GM18511 (cell line): ENCODE data around the gene IQSEC1.

Experiments
- ATAC-seq: cut with Tn5 transposase; IDR thresholded peaks from one replicate; pipeline ENCODE4 v1.9.1; 2021; ENCODE audit warnings: mild to moderate bottlenecking, moderate library complexity; ENCODE audit not compliant: unreplicated experiment

Gene IQSEC1

GRCh38 chr3:13052191-13052820, 20.9 kb downstream of the IQSEC1 start:
- no peak for ATAC-seq

DNA sequence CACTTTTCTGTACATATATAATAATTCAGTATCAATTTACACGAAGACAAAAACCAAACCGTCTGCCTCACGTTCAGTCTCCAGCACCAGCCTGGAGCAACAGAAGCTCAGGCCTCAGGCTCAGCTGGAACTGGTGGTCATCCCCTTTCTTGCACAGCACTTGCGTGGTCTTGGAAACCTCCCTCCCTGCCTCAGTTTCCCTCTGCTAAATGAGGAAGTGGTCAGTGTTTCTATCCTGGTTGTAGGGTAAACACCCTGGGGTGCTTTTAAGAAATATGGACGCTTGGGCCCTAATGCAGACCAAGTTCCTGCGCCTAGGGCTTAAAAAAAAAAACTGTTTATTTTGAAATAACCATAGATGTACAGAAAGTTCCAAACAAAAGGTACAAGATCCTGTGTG, 21.6 kb downstream of the IQSEC1 start:
- ATAC-seq, result no peak

DNA sequence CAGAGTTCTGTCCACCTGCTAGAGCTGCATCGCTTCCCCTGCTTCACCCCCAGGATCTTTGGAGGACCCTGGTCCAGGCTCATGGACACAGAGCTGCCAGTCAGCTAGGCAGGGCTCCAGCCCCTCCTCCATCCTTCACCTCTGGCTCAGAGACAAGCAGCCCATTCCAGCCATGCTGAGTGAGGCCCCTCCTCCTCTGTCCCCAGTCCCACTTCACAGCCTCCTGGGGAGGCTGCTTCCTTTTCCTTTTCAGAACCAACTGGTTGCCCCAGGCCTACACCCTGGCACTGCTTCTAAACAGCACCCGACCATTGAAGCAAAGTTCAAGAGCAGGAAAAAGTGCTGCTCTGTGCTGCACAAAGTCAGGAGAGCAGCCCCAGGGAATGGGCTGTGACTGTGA, 22.2 kb downstream of the IQSEC1 start:
- no peak for ATAC-seq

GRCh38 chr3:13050446-13050845, 22.8 kb downstream of the IQSEC1 start:
- ATAC-seq, result no peak

GRCh38 chr3:13049400-13049799, 23.8 kb downstream of the IQSEC1 start:
- no peak for ATAC-seq

DNA sequence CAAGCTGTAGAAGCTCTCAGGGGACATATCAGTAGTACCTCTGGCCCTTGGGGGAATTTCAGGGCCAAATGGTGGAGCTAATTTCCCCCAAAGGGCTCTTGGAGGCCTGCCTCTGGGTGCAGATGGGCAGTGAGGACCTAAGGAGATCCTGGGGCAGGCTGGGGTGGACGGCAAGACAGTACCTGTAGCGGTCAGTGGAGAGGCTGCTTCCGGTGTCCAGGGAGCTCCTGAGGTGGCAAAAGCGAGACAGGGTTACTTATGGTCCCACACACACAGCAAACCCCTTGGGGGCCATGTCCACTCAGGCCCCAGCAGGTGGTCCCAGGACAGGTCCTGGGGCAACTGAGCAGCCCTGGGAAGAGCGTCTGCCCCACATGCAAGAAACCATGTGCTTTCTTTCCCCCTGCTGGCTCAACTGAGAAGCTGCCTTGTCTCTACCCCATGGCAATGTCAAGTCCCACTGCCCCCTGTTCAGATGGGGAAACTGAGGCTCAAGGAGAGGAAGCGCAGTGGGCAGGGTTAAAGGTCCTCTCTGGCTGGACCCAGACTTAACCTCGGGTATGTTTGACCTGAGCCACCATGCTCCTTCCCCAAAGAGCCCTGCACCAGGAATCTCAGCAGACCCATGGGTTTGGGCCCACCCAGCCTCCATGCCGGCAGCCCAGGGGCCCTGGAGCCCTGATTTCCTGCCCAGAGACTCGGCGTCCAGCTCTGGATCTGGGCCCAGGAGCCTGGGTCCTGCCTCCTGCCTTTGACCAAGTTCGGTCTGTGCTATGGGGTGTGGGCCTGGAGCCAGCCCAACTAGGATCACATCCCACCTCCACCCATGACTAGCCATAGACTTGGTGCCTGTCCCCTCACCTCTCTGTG, 25.7 kb downstream of the IQSEC1 start:
- ATAC-seq, result no peak

DNA sequence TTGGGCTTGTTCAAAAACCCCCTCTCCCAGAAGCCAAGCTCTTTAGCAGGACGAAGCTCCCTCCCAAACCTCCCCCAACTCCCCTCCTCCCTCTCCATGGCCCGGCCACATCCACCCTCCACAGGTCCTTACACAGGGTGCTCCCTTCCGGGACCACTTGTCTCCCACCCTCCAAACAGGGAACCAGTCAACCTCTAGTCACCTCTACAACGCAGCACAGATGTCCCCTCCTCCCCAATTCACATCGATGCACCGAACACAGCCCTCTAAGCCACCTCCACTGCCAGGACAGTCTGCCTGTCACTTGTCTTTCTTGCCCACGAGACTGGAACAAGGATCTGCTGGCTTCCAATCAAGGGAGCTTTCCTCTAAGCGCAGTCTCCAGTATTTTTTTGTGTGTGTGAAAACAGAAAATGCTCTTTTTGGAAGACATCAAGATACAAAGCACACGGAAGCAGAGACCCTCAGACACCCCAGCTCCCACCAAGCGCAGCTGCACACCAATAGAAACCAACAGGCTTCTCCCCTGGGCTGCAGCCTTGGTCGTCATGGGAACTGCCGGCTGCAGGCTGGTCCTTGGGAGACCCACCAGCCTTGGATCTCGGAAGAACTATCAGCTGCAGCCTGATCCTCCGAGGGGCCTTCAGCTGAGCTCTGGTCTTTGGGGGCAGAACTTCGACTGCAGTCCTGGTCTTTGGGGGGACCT, 26.5 kb downstream of the IQSEC1 start:
- ATAC-seq, result peak; percentile 37

- ATAC-seq, result peak; percentile 89
Observed at GRCh38 chr3:13045904-13046568, 27.2 kb downstream of the IQSEC1 start.

GRCh38 chr3:13045241-13045903, 27.9 kb downstream of the IQSEC1 start:
- peak; percentile 9 for ATAC-seq

DNA sequence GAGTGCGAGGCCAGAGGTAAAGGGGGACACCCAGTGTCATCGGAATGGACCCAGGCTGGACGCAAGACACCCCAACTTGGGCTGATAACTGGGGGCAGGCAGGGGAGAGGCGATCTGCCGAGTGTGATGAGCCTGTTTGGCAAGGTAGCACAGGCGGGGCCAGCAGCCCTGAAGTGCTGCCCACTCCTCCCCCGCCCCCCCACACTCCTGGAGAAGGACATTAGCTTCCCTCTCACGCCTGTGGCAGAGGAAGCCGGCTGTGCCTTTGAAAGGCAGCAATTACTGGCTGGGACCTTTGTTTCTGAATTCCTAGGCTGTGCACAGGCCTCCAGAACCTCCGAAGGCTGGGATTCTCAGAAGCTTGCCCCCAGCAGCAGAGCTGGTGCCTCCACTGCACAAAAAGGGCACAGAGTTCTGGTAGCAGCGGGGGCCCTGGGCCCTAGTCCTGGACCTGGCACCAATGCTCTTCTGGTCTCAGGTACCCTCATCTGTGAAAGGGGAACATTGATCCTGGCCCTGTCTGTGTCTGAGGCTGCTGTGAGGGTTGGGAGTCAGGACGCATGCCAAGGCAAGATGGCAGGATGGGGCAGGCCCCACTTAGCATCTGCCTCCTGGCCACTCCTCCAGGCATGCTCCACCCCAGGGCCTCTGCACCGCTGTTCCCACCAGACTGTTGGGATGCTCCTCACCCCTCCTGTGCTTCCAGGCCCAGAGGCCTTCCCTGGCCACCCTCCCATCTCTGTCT, 28.6 kb downstream of the IQSEC1 start:
- no peak for ATAC-seq

DNA sequence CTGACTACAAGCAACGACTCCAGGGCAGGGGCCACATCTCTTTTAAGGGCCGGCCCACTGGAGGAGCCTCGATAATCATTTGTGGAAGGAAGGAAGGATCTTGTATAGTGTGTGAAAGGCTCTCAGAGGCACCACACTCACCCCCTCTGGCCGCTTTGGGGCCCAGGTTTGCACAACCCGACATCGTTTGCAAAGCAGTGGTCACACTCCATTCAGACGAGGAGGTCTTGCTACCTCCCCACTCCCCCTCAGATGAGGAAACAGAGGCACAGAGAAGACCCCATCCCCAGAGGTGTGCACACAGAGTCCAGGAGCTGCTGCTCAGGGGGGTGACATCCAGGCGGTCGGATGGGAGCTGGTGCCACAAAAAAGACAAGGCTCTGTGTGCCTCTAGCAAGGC, 29.6 kb downstream of the IQSEC1 start:
- no peak for ATAC-seq

- ATAC-seq, result no peak
Observed at GRCh38 chr3:13042715-13043271, 30.4 kb downstream of the IQSEC1 start.

DNA sequence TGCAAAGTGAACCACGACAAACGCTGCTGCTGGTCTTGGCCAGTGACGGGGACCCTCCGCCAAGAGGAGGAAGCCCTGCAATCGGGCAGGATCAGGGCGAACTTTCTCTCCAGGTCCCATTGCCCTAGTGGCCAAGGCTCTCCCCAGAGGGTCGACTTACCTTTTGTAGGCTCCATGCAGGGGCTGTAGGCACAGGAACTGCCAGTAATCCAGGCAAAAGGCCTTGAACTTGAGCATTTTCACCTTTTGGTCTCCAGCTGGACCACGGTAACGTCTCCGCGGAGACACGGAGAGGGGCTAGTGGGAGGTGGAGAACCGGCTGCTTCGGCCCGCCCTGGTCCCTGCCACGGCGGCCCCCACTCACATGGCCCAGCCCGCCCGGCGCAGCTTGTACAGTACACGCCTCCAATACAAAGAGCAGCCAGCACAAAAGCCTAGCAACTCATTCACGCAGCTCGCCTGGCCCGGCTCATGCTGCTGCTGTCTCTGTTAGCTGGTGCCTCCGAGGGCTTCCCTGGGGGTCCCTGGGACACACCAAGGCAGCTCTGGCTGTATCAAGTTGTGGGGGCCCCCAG, 31.0 kb downstream of the IQSEC1 start:
- ATAC-seq, result no peak

- ATAC-seq, result no peak
Observed at GRCh38 chr3:13041113-13041776, 32.0 kb downstream of the IQSEC1 start.

DNA sequence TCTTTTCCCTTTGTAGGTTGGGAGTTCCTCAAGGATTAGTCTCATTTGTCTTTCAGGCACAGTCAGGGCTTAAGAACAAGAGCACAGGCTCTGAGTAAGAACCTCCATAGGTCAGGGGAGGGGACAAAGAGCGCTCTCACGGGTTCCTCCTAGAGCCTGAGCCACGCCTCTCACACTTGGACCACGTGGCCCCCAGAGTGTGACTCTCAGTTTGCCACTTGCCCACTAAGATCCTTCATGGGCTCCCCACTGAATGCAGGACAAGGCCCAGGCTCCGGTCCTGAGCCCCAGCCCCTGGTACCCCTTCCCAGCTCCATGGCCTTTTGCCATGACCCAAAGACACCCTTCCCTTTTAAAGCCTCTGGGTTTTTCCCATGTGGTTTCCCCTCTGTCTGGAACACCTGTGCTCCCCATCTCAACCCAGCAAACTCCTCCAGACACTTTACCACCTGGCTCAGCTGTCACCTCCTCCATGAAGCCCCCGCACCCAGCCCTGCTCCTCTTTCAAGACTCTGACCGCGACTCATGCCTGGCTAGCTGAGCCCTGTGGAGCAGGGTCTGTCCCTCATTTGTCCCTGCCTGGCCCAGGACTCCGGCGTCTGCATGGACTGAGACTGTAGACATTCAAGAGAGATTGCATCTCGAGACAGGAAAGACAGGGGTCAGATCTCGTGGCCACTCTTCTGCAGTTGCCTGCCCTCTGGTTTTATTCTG, 32.7 kb downstream of the IQSEC1 start:
- peak; percentile 98 for ATAC-seq

DNA sequence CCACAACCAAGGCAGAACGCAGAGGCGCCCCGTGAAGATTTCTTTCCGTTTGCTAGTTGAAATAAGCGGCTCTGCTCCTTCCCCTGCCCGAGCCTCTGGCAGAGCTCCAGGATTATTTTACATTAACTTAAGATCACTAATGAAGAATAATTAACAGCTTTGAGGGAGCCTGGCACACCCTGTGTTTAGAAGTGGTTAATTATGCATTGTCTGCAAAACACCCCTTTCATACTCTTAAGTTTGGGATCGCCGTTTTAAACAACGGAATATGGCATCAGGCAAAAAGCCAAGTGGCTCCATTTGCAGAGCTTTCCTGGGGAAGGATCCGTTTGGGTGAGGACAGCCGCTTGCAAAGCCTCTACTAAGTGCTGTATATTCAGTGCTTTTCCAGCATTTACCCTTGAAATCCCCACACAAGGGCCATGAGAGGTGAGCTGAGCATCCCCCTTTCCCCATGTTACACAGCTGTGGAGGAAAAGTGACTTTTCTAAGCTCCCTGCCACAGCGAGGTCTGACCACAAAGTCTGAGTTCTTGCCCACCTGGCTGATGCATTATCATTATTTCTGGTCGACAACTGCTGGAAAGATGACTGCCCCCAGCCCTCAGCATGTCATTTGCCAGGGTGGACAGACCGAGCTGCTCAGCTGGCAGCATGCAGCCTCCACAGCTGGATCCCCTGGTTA, 33.9 kb downstream of the IQSEC1 start:
- ATAC-seq, result no peak

DNA sequence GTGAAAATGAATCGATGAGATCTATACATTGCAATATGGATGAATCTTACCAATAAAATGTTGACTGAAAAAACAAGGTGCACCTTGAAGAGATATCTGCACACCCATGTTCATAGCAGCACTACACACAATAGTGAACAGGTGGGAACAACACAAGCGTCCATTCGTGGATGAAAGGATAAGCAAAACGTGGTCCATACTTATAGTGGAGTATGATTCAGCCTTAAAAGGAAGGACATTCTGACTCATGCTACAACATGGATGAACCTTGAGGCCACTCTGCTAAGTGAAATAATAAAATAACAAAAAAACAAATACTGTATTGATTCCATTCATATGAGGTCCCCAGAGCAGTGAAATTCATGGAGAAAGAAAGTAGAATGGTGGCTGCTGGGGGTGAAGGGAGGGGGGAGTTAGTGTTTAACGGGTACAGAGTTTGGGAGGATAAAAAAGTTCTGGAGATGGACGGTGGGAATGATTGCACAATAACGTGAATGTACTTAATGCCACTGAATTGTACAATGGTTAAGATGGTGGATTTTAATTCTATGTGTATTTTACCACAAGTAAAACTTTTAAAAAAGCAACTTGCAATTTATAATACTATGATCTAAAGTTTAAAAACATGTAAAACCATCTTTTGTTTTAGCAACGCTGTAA, 35.6 kb downstream of the IQSEC1 start:
- no peak for ATAC-seq
